ENCODE data around the gene SORCS1. TPM values are rescaled to one million over a fixed set of nuclear protein-coding genes. Genes with fewer than 3 reads are reported as not detected.

The SORCS1 gene
- total RNA-seq, 4 donors from 2014 or later: 7.1 to 16.7 (median 10.7) TPM

- peaks cover 0 to 10% (median 2%) of the 10 kb centered on the region in 4 donors for H3K4me1 ChIP-seq
- intact Hi-C loops (cut with DNase I): loop anchor here (10.0 kb wide), 1 partner anchor 361 kb away; no protein-coding TSS in a partner anchor
- no peak overlapping the region for H3K4me3 ChIP-seq
- TF ChIP-seq POLR2A (IDR thresholded peaks at IDR 0.05; ENCODE audit: low read depth): no peak
- no peak for TF ChIP-seq POLR2AphosphoS5 (IDR thresholded peaks at IDR 0.05)
- no peak for TF ChIP-seq CTCF (IDR thresholded peaks at IDR 0.05)
- TF ChIP-seq EP300 (IDR thresholded peaks at IDR 0.05): no peak
- no peaks in the 10 kb centered on the region for H3K36me3 ChIP-seq
- no peaks in the 10 kb centered on the region for H3K9me3 ChIP-seq
- WGBS: 43% methylated on average over 1 of the region's 1 CpG
- H3K27me3 ChIP-seq: no peaks in the 10 kb centered on the region
- no peak for DNase-seq (ENCODE audit: extremely low spot score)
- H3K27ac ChIP-seq (replicated peaks in 1 of 4): no peak overlapping the region
Measured at GRCh38 chr10:106793617-106794016, 370.9 kb downstream of the SORCS1 start.

GRCh38 chr10:106789623-106790022, 374.9 kb downstream of the SORCS1 start:
- intact Hi-C loops (cut with DNase I): loop anchor here (10.0 kb wide), 1 partner anchor 365 kb away; no protein-coding TSS in a partner anchor

GRCh38 chr10:106788982-106789381, 375.5 kb downstream of the SORCS1 start:
- DNase-seq (ENCODE audit: extremely low spot score): no peak
- Histone ChIP-seq H3K9me3 (no peaks in the 10 kb centered on the region), H3K4me3 (no peak overlapping the region), H3K4me1 (peaks cover 0 to 10% (median 2%) of the 10 kb centered on the region in 4 donors), H3K27ac (replicated peaks in 1 of 4) (no peak overlapping the region), H3K36me3 (no peaks in the 10 kb centered on the region), H3K27me3 (no peaks in the 10 kb centered on the region)
- TF ChIP-seq POLR2AphosphoS5 (IDR thresholded peaks at IDR 0.05) (no peak), POLR2A (IDR thresholded peaks at IDR 0.05; ENCODE audit: low read depth) (no peak), CTCF (IDR thresholded peaks at IDR 0.05) (no peak)
- intact Hi-C loops (cut with DNase I): no loop called here
- 90% methylated on average over 1 of the region's 3 CpGs for WGBS

More at GRCh38 chr10:106789623-106790022, 374.9 kb downstream of the SORCS1 start:
- 75% methylated on average over 2 of the region's 2 CpGs for WGBS
- DNase-seq (ENCODE audit: extremely low spot score): no peak
- Histone ChIP-seq H3K4me3 (no peak overlapping the region), H3K9me3 (no peaks in the 10 kb centered on the region), H3K4me1 (peaks cover 0 to 10% (median 2%) of the 10 kb centered on the region in 4 donors), H3K27ac (replicated peaks in 1 of 4) (no peak overlapping the region), H3K27me3 (no peaks in the 10 kb centered on the region), H3K36me3 (no peaks in the 10 kb centered on the region)
- TF ChIP-seq EP300 (IDR thresholded peaks at IDR 0.05) (no peak), POLR2AphosphoS5 (IDR thresholded peaks at IDR 0.05) (no peak), CTCF (IDR thresholded peaks at IDR 0.05) (no peak), POLR2A (IDR thresholded peaks at IDR 0.05; ENCODE audit: low read depth) (no peak)

GRCh38 chr10:106785528-106785927, 379.0 kb downstream of the SORCS1 start:
- no peak for DNase-seq (ENCODE audit: extremely low spot score)
- 44% methylated on average over 3 of the region's 3 CpGs for WGBS

More at GRCh38 chr10:106785528-106785927, 379.0 kb downstream of the SORCS1 start:
- Histone ChIP-seq H3K27me3 (no peaks in the 10 kb centered on the region), H3K4me3 (no peak overlapping the region), H3K9me3 (no peaks in the 10 kb centered on the region), H3K4me1 (no peaks in the 10 kb centered on the region), H3K27ac (replicated peaks in 1 of 4) (no peak overlapping the region), H3K36me3 (no peaks in the 10 kb centered on the region)
- intact Hi-C loops (cut with DNase I): no loop called here
- no peak for TF ChIP-seq CTCF (IDR thresholded peaks at IDR 0.05)
- TF ChIP-seq EP300 (IDR thresholded peaks at IDR 0.05): no peak
- no peak for TF ChIP-seq POLR2A (IDR thresholded peaks at IDR 0.05; ENCODE audit: low read depth)
- TF ChIP-seq POLR2AphosphoS5 (IDR thresholded peaks at IDR 0.05): no peak

All from esophagus muscularis mucosa (tissue), 4 donors.